HEK293 (cell line): ENCODE measurements around the gene MALRD1.

Experiments
- CTCF ChIA-PET: fragments of 350-600 bp; formaldehyde crosslinking; extraction: SDS; loops from one replicate; lab custom pipeline; 2021; ENCODE audit warnings: antibody characterized with exemption; lab: Yijun Ruan, JAX
- POLR2A ChIA-PET: fragments of 300-600 bp; formaldehyde crosslinking; extraction: SDS; loops from one replicate; lab custom pipeline; 2020; ENCODE audit warnings: antibody characterized with exemption, inconsistent platforms; lab: Yijun Ruan, JAX
- H3K27ac ChIP-seq: fragments of 200-500 bp; sonication (Bioruptor generic); 2 replicates; pipeline ENCODE4 v1.5.1; 2014; ENCODE audit warnings: low read depth, low read length, control low read depth, inconsistent platforms; ENCODE audit errors: extremely low read depth
- H3K36me3 ChIP-seq, 2 experiments: fragments of 200-500 bp in 1 of 2; sonication (Bioruptor generic) in 1 of 2; 1 replicate in 1 of 2; 2 replicates in 1 of 2; pipeline ENCODE4 v1.5.1; 2014 to 2017; ENCODE audit warnings: inconsistent platforms in 2 of 2, low read length in 2 of 2; ENCODE audit not compliant: control insufficient read depth in 2 of 2, insufficient read depth in 1 of 2
- H3K4me1 ChIP-seq: fragments of 200-500 bp; sonication (Bioruptor generic); 2 replicates; pipeline ENCODE4 v1.5.1; 2014; ENCODE audit warnings: mild to moderate bottlenecking, low read length, inconsistent platforms; ENCODE audit not compliant: control insufficient read depth, insufficient read depth
- H3K4me3 ChIP-seq: 2 replicates; pipeline ENCODE4 v1.5.1; 2011; ENCODE audit warnings: low read depth, mild to moderate bottlenecking, control low read depth, low read length, moderate library complexity
- H3K9me3 ChIP-seq: fragments of 200-500 bp; sonication (Bioruptor generic); 2 replicates; pipeline ENCODE4 v1.5.1; 2014; ENCODE audit warnings: low read depth, low read length, inconsistent platforms; ENCODE audit not compliant: control insufficient read depth, insufficient read depth
- BCL11B ChIP-seq: fragments of 450-650 bp; formaldehyde crosslinking; IDR thresholded peaks from 2 replicates; pipeline ENCODE4 v1.5.1; 2016; ENCODE audit warnings: low read depth, missing biosample characterization, missing genetic modification characterization
- ELK4 ChIP-seq: IDR thresholded peaks from 2 replicates; pipeline ENCODE4 v1.6.1; 2011; ENCODE audit warnings: mild to moderate bottlenecking, low read depth, low read length, borderline replicate concordance
- HOXA7 ChIP-seq: sonication (generic); formaldehyde crosslinking; IDR thresholded peaks from 2 replicates; pipeline ENCODE4 v1.8.1; 2022; ENCODE audit warnings: missing genetic modification reagents, borderline replicate concordance
- KLF10 ChIP-seq: fragments of 450-650 bp; IDR thresholded peaks from 2 replicates; pipeline ENCODE4 v1.5.1; 2018; ENCODE audit warnings: missing biosample characterization, mild to moderate bottlenecking, missing genetic modification characterization
- KLF16 ChIP-seq: fragments of 450-650 bp; formaldehyde crosslinking; IDR thresholded peaks from 2 replicates; pipeline ENCODE4 v1.5.1; 2017; ENCODE audit warnings: missing biosample characterization, missing genetic modification characterization
- MYNN ChIP-seq: fragments of 450-650 bp; formaldehyde crosslinking; IDR thresholded peaks from 2 replicates; pipeline ENCODE4 v1.5.1; 2016; ENCODE audit warnings: missing biosample characterization, missing genetic modification characterization, borderline replicate concordance
- MZF1 ChIP-seq: fragments of 450-650 bp; formaldehyde crosslinking; IDR thresholded peaks from 2 replicates; pipeline ENCODE4 v1.5.1; 2017; ENCODE audit warnings: missing biosample characterization, missing genetic modification characterization, borderline replicate concordance
- PBX3 ChIP-seq: sonication (generic); formaldehyde crosslinking; IDR thresholded peaks from 2 replicates; pipeline ENCODE4 v1.8.1; 2022; ENCODE audit warnings: mild to moderate bottlenecking, moderate library complexity, missing genetic modification reagents
- SP3 ChIP-seq: fragments of 450-650 bp; formaldehyde crosslinking; IDR thresholded peaks from 2 replicates; pipeline ENCODE4 v1.5.1; 2016; ENCODE audit warnings: missing biosample characterization, missing genetic modification characterization
- TSHZ1 ChIP-seq: fragments of 450-650 bp; formaldehyde crosslinking; IDR thresholded peaks from 2 replicates; pipeline ENCODE4 v1.5.1; 2016; ENCODE audit warnings: missing biosample characterization, missing genetic modification characterization, borderline replicate concordance
- YY2 ChIP-seq: fragments of 450-650 bp; formaldehyde crosslinking; IDR thresholded peaks from 2 replicates; pipeline ENCODE4 v1.5.1; 2016; ENCODE audit warnings: missing biosample characterization, missing genetic modification characterization
- ZBTB1 ChIP-seq: fragments of 450-650 bp; formaldehyde crosslinking; IDR thresholded peaks from 2 replicates; pipeline ENCODE4 v1.5.1; 2016; ENCODE audit warnings: missing biosample characterization, missing genetic modification characterization
- ZBTB48 ChIP-seq: fragments of 450-650 bp; formaldehyde crosslinking; IDR thresholded peaks from 2 replicates; pipeline ENCODE4 v1.5.1; 2016; ENCODE audit warnings: missing biosample characterization, missing genetic modification characterization
- ZEB2 ChIP-seq: fragments of 450-650 bp; formaldehyde crosslinking; IDR thresholded peaks from 2 replicates; pipeline ENCODE4 v1.5.1; 2016; ENCODE audit warnings: missing biosample characterization, missing genetic modification characterization
- ZNF112 ChIP-seq: fragments of 450-650 bp; formaldehyde crosslinking; IDR thresholded peaks from 2 replicates; pipeline ENCODE4 v1.5.0; 2017; ENCODE audit warnings: missing biosample characterization, missing genetic modification characterization
- ZNF16 ChIP-seq: fragments of 450-650 bp; formaldehyde crosslinking; IDR thresholded peaks from 2 replicates; pipeline ENCODE4 v1.5.1; 2016; ENCODE audit warnings: low read depth, missing biosample characterization, missing genetic modification characterization
- ZNF169 ChIP-seq: fragments of 450-650 bp; formaldehyde crosslinking; IDR thresholded peaks from 2 replicates; pipeline ENCODE4 v1.5.1; 2016; ENCODE audit warnings: missing biosample characterization, missing genetic modification characterization
- ZNF211 ChIP-seq: fragments of 450-650 bp; formaldehyde crosslinking; IDR thresholded peaks from 2 replicates; pipeline ENCODE4 v1.5.1; 2016; ENCODE audit warnings: low read depth, missing biosample characterization, missing genetic modification characterization
- ZNF221 ChIP-seq: fragments of 450-650 bp; formaldehyde crosslinking; IDR thresholded peaks from 2 replicates; pipeline ENCODE4 v1.5.1; 2017; ENCODE audit warnings: missing biosample characterization, missing genetic modification characterization, borderline replicate concordance
- ZNF223 ChIP-seq: fragments of 450-650 bp; formaldehyde crosslinking; IDR thresholded peaks from 2 replicates; pipeline ENCODE4 v1.5.1; 2016; ENCODE audit warnings: missing biosample characterization, missing genetic modification characterization
- ZNF37A ChIP-seq: fragments of 450-650 bp; IDR thresholded peaks from 2 replicates; pipeline ENCODE4 v1.5.1; 2018; ENCODE audit warnings: missing biosample characterization, missing genetic modification characterization
- ZNF398 ChIP-seq: fragments of 450-650 bp; formaldehyde crosslinking; IDR thresholded peaks from 2 replicates; pipeline ENCODE4 v1.5.1; 2017; ENCODE audit warnings: missing biosample characterization, missing genetic modification characterization
- ZNF433 ChIP-seq: fragments of 450-650 bp; formaldehyde crosslinking; IDR thresholded peaks from 2 replicates; pipeline ENCODE4 v1.5.1; 2016; ENCODE audit warnings: missing biosample characterization, missing genetic modification characterization, low read depth
- ZNF501 ChIP-seq: fragments of 450-650 bp; formaldehyde crosslinking; IDR thresholded peaks from 2 replicates; pipeline ENCODE4 v1.5.1; 2016; ENCODE audit warnings: missing biosample characterization, missing genetic modification characterization
- ZNF561 ChIP-seq: fragments of 450-650 bp; IDR thresholded peaks from 2 replicates; pipeline ENCODE4 v1.5.1; 2018; ENCODE audit warnings: missing biosample characterization, missing genetic modification characterization, borderline replicate concordance
- ZNF571 ChIP-seq: fragments of 450-650 bp; formaldehyde crosslinking; IDR thresholded peaks from 2 replicates; pipeline ENCODE4 v1.5.0; 2017; ENCODE audit warnings: missing biosample characterization, missing genetic modification characterization
- ZNF639 ChIP-seq: fragments of 450-650 bp; formaldehyde crosslinking; IDR thresholded peaks from 2 replicates; pipeline ENCODE4 v1.5.1; 2016; ENCODE audit warnings: missing biosample characterization, missing genetic modification characterization
- ZNF776 ChIP-seq: fragments of 450-650 bp; formaldehyde crosslinking; IDR thresholded peaks from 2 replicates; pipeline ENCODE4 v1.5.0; 2017; ENCODE audit warnings: missing biosample characterization, missing genetic modification characterization, borderline replicate concordance
- ZNF785 ChIP-seq: fragments of 450-650 bp; formaldehyde crosslinking; IDR thresholded peaks from 2 replicates; pipeline ENCODE4 v1.5.1; 2016; ENCODE audit warnings: missing biosample characterization, missing genetic modification characterization

The MALRD1 gene

GRCh38 chr10:19325581-19325980 is 277.0 kb downstream of the MALRD1 start:
- POLR2A ChIA-PET: no interaction called here
- no peak overlapping the region for H3K4me3 ChIP-seq
- CTCF ChIA-PET: no interaction called here
- H3K9me3 ChIP-seq: no peaks in the 10 kb centered on the region
- H3K4me1 ChIP-seq: no peaks in the 10 kb centered on the region
- no peak for TF ChIP-seq ZNF785 (tag by site-specific recombination)
- no peak for TF ChIP-seq ZNF433 (tag by site-specific recombination)
- TF ChIP-seq SP3 (tag by site-specific recombination): no peak
- no peak for TF ChIP-seq ZNF112 (tag by site-specific recombination)
- TF ChIP-seq ZNF398 (tag by site-specific recombination): no peak
- no peak for TF ChIP-seq MZF1
- no peak for TF ChIP-seq ZNF211 (tag by site-specific recombination)
- TF ChIP-seq ZEB2 (tag by site-specific recombination): no peak
- TF ChIP-seq ZNF501: no peak
- no peak for TF ChIP-seq ZBTB1 (tag by site-specific recombination)
- no peak for TF ChIP-seq ZNF37A (tag by site-specific recombination)
- TF ChIP-seq HOXA7 (CRISPR knock-in tag): no peak
- no peak for TF ChIP-seq MYNN
- TF ChIP-seq ZNF221 (tag by site-specific recombination): no peak
- TF ChIP-seq BCL11B (tag by site-specific recombination): no peak
- TF ChIP-seq ZBTB48 (tag by site-specific recombination): no peak
- no peak for TF ChIP-seq ZNF639 (tag by site-specific recombination)
- no peak for TF ChIP-seq ZNF776
- TF ChIP-seq KLF10: no peak
- no peak for TF ChIP-seq ZNF561 (tag by site-specific recombination)
- TF ChIP-seq, all 188 proteins: peak for 0
- no peaks in the 10 kb centered on the region for H3K36me3 ChIP-seq
- H3K27ac ChIP-seq: no peak overlapping the region

- ChIA-PET POLR2A (no interaction called here), CTCF (no interaction called here)
- Histone ChIP-seq H3K4me3 (no peak overlapping the region), H3K36me3 (no peaks in the 10 kb centered on the region), H3K9me3 (no peaks in the 10 kb centered on the region), H3K4me1 (no peaks in the 10 kb centered on the region), H3K27ac (no peak overlapping the region)
- no peak for TF ChIP-seq ZNF16 (tag by site-specific recombination)
- TF ChIP-seq ZNF223 (tag by site-specific recombination): no peak
- no peak for TF ChIP-seq PBX3 (CRISPR knock-in tag)
- no peak for TF ChIP-seq TSHZ1
- TF ChIP-seq KLF16 (tag by site-specific recombination): no peak
- no peak for TF ChIP-seq ZNF169 (tag by site-specific recombination)
- no peak for TF ChIP-seq ZNF571 (tag by site-specific recombination)
- no peak for TF ChIP-seq ELK4
- TF ChIP-seq YY2 (tag by site-specific recombination): no peak
These were observed 280.0 kb downstream of the MALRD1 start for GRCh38 chr10:19328582-19328981.
